KMS-11 (cell line): ENCODE data around the gene TDRD7.

Source experiments
- H2AFZ ChIP-seq: fragments of 200-600 bp; sonication (generic); 2 replicates; pipeline ENCODE4 v1.6.1; 2016; ENCODE audit warnings: antibody characterized with exemption, mixed run types, low read depth
- H3K27ac ChIP-seq: fragments of 200-600 bp; sonication (generic); 2 replicates; pipeline ENCODE4 v1.6.1; 2016; ENCODE audit warnings: mild to moderate bottlenecking, mixed run types
- H3K27me3 ChIP-seq: fragments of 200-600 bp; sonication (generic); 2 replicates; pipeline ENCODE4 v1.6.1; 2017; ENCODE audit warnings: mild to moderate bottlenecking, low read depth, mixed run types, moderate library complexity; ENCODE audit not compliant: insufficient read depth
- H3K36me3 ChIP-seq: fragments of 200-600 bp; sonication (generic); 2 replicates; pipeline ENCODE4 v1.6.1; 2017; ENCODE audit warnings: mild to moderate bottlenecking, mixed run types; ENCODE audit not compliant: insufficient read depth
- H3K4me1 ChIP-seq: fragments of 200-600 bp; sonication (generic); 2 replicates; pipeline ENCODE4 v1.6.1; 2016; ENCODE audit warnings: mild to moderate bottlenecking, low read depth, mixed run types; ENCODE audit not compliant: poor library complexity, severe bottlenecking
- H3K4me2 ChIP-seq: fragments of 200-600 bp; sonication (generic); 2 replicates; pipeline ENCODE4 v1.7.0; 2016; ENCODE audit warnings: mild to moderate bottlenecking, mixed run types
- H3K4me3 ChIP-seq: fragments of 200-600 bp; sonication (generic); IDR thresholded peaks from 2 replicates; pipeline ENCODE4 v1.6.1; 2017; ENCODE audit warnings: low read depth, low read length, mixed read lengths; ENCODE audit not compliant: insufficient read depth
- H3K79me2 ChIP-seq: fragments of 200-600 bp; sonication (generic); 2 replicates; pipeline ENCODE4 v1.6.1; 2016; ENCODE audit warnings: low read depth, mixed run types; ENCODE audit not compliant: insufficient read depth
- H3K9ac ChIP-seq: fragments of 200-600 bp; sonication (generic); 2 replicates; pipeline ENCODE4 v1.6.1; 2016; ENCODE audit warnings: mild to moderate bottlenecking, mixed run types
- H4K20me1 ChIP-seq: fragments of 200-600 bp; sonication (generic); 2 replicates; pipeline ENCODE4 v1.6.1; 2016; ENCODE audit warnings: mild to moderate bottlenecking, mixed run types; ENCODE audit not compliant: insufficient read depth
- CTCF ChIP-seq: fragments of 200-600 bp; sonication (generic); conservative IDR thresholded peaks from 2 replicates; pipeline ENCODE4 v1.6.1; 2017; ENCODE audit warnings: low read depth, mild to moderate bottlenecking, antibody characterized with exemption, low read length, moderate library complexity, mixed read lengths

The TDRD7 gene

GRCh38 chr9:97524424-97524823 lies 112.5 kb downstream of the TDRD7 start:
- Histone ChIP-seq H3K4me3 (no peak overlapping the region), H3K36me3 (no peaks in the 10 kb centered on the region), H3K79me2 (no peaks in the 10 kb centered on the region), H2AFZ (no peak overlapping the region), H3K27me3 (no peaks in the 10 kb centered on the region), H4K20me1 (no peaks in the 10 kb centered on the region), H3K27ac (no peak overlapping the region), H3K9ac (no peak overlapping the region), H3K4me1 (peaks cover 29% of the 10 kb centered on the region), H3K4me2 (no peak overlapping the region)
- no peak for TF ChIP-seq CTCF

- TF ChIP-seq CTCF: no peak
- H3K4me3 ChIP-seq: no peak overlapping the region
- no peak overlapping the region for H3K27ac ChIP-seq
- no peaks in the 10 kb centered on the region for H3K36me3 ChIP-seq
- H4K20me1 ChIP-seq: no peaks in the 10 kb centered on the region
- no peaks in the 10 kb centered on the region for H3K79me2 ChIP-seq
- H3K9ac ChIP-seq: no peak overlapping the region
- peaks cover 31% of the 10 kb centered on the region for H3K4me1 ChIP-seq
- H3K27me3 ChIP-seq: no peaks in the 10 kb centered on the region
- no peak overlapping the region for H3K4me2 ChIP-seq
- H2AFZ ChIP-seq: no peak overlapping the region
Observed at GRCh38 chr9:97525451-97525850, 113.6 kb downstream of the TDRD7 start.

GRCh38 chr9:97526895-97527575 lies 115.1 kb downstream of the TDRD7 start:
- Histone ChIP-seq H3K36me3 (no peaks in the 10 kb centered on the region), H4K20me1 (no peaks in the 10 kb centered on the region), H3K4me1 (peaks cover 31% of the 10 kb centered on the region), H3K9ac (no peak overlapping the region), H3K27me3 (no peaks in the 10 kb centered on the region), H3K27ac (no peak overlapping the region), H3K4me3 (no peak overlapping the region), H2AFZ (no peak overlapping the region), H3K79me2 (no peaks in the 10 kb centered on the region), H3K4me2 (no peak overlapping the region)
- TF ChIP-seq CTCF: no peak

- Histone ChIP-seq H3K27me3 (no peaks in the 10 kb centered on the region), H3K27ac (peak overlapping the region; percentile 32; the same call in 1 of the 2 replicates), H3K4me2 (peak overlapping the region; percentile 12), H3K9ac (no peak overlapping the region), H4K20me1 (no peaks in the 10 kb centered on the region), H3K36me3 (no peaks in the 10 kb centered on the region), H3K4me1 (peaks cover 31% of the 10 kb centered on the region), H2AFZ (no peak overlapping the region), H3K79me2 (no peaks in the 10 kb centered on the region), H3K4me3 (no peak overlapping the region)
- no peak for TF ChIP-seq CTCF
Observed at GRCh38 chr9:97527626-97528528, 116.0 kb downstream of the TDRD7 start.
